GM20000 (cell line): ENCODE data around the gene MRPS12.

ENCODE experiments used
- DNase-seq: peaks from one replicate; pipeline ENCODE4 v3.0.0; 2012; ENCODE audit warnings: low spot score
- TF ChIP-seq, protein P1 (sequence below): IDR thresholded peaks from 2 replicates; pipeline ENCODE4 v1.5.1; 2012; ENCODE audit warnings: mild to moderate bottlenecking, control low read depth; ENCODE audit errors: extremely low read depth, missing control alignments

The MRPS12 gene

GRCh38 chr19:38912600-38913514, 17.9 kb upstream of the MRPS12 start:
- TF ChIP-seq, protein P1, sequence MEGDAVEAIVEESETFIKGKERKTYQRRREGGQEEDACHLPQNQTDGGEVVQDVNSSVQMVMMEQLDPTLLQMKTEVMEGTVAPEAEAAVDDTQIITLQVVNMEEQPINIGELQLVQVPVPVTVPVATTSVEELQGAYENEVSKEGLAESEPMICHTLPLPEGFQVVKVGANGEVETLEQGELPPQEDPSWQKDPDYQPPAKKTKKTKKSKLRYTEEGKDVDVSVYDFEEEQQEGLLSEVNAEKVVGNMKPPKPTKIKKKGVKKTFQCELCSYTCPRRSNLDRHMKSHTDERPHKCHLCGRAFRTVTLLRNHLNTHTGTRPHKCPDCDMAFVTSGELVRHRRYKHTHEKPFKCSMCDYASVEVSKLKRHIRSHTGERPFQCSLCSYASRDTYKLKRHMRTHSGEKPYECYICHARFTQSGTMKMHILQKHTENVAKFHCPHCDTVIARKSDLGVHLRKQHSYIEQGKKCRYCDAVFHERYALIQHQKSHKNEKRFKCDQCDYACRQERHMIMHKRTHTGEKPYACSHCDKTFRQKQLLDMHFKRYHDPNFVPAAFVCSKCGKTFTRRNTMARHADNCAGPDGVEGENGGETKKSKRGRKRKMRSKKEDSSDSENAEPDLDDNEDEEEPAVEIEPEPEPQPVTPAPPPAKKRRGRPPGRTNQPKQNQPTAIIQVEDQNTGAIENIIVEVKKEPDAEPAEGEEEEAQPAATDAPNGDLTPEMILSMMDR, result no peak
- no peak for DNase-seq

- TF ChIP-seq, protein P1, result no peak
- DNase-seq, result no peak
Measured at GRCh38 chr19:38913958-38914357, 16.8 kb upstream of the MRPS12 start.

DNA sequence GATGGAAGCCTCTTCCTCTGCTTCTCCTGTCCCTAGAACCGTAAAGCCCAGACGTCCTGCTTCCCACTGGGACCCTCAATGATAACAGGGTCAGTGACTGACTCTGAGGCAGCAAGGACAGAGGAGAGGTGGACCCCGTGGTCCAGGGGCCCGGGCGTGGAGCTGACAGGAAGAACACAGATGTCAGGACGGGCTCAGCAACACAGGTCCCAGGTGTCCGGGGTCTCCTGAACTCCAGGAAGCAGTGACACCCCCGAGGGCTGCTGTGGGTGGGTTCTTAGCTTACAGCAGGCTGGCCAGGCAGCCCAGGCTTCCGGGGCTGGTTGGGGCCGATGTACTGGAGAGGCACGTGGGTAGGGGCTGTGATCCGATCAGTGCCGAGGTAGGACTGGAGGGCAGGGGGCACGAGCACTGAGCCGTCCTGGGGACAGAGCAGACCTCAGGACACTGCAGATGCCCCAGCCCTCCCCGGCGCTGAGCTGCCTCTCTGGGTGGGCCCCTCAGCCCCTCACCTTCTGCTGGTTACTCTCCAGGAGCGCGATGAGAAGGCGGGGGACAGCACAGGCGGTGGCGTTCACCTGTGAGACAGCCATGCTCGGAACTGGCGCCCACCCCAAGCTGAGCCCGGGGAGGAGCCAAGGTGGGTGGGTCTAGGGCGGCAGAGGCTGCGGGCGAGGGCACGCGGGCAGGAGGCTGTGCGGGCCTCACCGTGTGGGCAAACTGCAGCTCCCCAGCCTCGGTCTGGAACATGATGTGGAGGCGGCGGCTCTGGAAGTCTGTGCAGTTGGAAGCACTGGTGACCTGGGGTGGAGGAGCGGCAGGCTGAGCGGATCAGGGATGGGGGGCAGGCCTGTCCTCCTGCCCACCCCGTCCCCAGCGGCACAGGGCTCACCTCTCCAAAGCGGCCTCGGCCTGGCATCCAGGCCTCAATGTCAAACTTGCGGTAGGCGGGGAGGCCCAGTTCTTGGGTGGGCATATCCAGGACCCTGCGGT, 15.1 kb upstream of the MRPS12 start:
- DNase-seq, result no peak
- TF ChIP-seq, protein P1, result no peak

GRCh38 chr19:38917516-38917915, 13.2 kb upstream of the MRPS12 start:
- TF ChIP-seq, protein P1, result no peak
- DNase-seq, result no peak

DNA sequence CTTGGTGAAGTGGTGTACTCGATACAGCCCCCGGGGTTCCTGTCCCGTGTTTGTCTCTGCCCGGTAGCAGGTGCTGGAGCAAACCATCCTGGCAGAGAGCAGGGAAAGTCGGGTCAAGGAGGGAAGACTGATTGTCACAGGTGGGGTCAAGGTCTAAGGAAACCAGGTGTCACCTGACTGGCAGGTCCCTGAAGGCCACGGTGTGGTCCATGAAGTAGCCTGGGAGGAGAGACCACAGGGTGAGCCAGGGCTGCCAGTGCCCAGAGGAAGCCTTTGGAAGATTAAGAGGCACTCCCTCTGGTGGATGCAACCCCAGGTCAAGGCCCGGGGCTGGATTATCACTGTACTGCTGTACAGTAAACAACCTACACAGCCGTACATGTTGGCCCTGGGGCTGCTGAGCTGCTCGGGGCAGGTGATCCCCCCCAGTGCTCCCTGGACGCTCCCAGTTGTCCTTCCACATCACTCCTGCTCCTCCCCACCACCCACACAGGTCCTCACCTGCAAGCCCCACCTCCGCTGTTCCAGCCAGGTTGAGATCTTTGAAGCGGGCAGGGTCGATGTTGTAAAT, 12.7 kb upstream of the MRPS12 start:
- no peak for DNase-seq
- TF ChIP-seq, protein P1, result no peak

DNA sequence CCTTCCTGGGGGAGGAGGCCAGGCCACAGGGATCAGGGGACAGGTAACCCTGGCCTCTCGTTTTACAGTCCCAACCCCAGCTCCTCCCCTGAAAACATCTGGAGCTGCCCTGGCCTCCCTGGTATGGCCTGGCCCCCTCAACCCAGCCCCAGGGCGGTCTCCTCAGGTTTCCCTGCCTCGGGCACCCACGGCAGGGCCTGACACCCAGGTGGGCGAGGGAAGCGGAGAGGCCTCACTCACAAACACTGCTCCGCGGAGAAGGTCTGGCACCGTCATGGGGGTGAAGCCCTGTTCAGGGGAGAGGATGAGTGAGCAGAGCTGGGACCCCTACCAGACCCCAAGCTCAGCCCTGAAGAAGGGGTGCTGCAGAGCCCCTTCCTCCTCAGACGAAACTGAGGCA, 12.2 kb upstream of the MRPS12 start:
- no peak for DNase-seq
- TF ChIP-seq, protein P1, result no peak
